GM21737 (cell line): ENCODE data around the gene ENHO.
"Not testable (repeated sequence)": the region's sequence is repeated elsewhere in the genome, so short reads cannot be mapped to it uniquely, and the experiment has no call there.

Source experiments
- ATAC-seq: cut with Tn5 transposase; IDR thresholded peaks from one replicate; pipeline ENCODE4 v1.9.1; 2021; ENCODE audit warnings: mild to moderate bottlenecking, moderate library complexity; ENCODE audit not compliant: unreplicated experiment

The ENHO gene

GRCh38 chr9:34482746-34483145 is 40.0 kb downstream of the ENHO start:
- ATAC-seq, result not testable (repeated sequence)

DNA sequence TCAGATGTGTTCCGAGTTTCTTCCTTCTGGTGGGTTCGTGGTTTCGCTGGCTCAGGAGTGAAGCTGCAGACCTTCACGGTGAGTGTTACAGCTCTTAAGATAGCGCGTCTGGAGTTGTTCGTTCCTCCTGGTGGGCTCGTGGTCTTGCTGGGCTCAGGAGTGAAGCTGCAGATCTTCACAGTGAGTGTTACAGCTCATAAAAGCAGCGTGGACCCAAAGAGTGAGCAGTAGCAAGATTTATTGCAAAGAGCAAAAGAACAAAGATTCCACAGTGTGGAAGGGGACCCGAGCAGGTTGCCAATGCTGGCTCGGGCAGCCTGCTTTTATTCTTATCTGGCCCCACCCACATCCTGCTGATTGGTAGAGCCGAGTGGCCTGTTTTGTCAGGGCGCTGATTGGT is 41.2 kb downstream of the ENHO start:
- ATAC-seq, result not testable (repeated sequence)

GRCh38 chr9:34479431-34479866 is 43.3 kb downstream of the ENHO start:
- no peak for ATAC-seq

DNA sequence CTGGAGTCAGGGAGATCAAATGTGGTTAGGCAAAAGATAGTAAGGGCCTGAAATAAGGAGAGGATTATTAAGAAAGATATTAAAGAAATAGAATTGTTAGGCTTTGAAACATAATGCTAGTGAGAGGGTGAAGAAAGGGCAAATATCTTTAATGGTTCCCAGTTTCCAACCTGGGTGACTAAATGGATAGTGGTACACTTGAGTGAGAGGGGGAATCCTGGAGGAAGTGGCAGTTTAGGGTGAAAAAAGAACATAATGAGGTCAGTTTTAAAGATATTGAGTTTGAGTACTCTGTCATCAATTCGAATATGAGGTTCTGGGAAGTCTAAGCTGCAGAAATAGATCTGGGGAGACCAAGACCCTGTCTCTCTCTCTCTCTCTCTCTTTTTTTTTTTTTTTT is 45.2 kb downstream of the ENHO start:
- no peak for ATAC-seq

DNA sequence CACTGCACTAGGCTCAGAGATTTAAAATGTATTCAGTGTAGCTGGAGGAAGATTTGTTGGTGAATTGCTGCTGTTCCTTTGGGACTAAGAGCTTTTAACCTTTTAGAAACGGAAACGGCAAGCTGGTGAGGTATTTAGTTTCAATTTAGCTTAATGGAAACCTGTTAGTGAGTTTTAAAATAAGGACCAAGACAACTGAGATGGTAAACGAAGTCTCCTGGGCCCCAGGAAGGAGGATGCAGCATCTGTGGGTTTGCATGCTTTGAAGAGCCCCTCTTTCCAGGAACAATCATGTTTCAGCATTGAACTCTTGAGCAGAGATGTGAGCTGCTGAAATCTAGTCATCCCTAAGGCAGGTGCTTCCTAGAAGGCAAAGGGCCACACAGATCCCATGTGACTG is 47.7 kb downstream of the ENHO start:
- ATAC-seq, result no peak
